Islet of Langerhans (tissue), 1 donor: ENCODE results near the gene ADCY2.
"Not testable (repeated sequence)": the region's sequence is repeated elsewhere in the genome, so short reads cannot be mapped to it uniquely, and the experiment has no call there.

Experiments
- FAIRE-seq: peaks from one replicate; lab custom pipeline; 2011; peaks lifted over from hg19 to GRCh38; lab: Jason Lieb, UNC

Gene ADCY2

DNA sequence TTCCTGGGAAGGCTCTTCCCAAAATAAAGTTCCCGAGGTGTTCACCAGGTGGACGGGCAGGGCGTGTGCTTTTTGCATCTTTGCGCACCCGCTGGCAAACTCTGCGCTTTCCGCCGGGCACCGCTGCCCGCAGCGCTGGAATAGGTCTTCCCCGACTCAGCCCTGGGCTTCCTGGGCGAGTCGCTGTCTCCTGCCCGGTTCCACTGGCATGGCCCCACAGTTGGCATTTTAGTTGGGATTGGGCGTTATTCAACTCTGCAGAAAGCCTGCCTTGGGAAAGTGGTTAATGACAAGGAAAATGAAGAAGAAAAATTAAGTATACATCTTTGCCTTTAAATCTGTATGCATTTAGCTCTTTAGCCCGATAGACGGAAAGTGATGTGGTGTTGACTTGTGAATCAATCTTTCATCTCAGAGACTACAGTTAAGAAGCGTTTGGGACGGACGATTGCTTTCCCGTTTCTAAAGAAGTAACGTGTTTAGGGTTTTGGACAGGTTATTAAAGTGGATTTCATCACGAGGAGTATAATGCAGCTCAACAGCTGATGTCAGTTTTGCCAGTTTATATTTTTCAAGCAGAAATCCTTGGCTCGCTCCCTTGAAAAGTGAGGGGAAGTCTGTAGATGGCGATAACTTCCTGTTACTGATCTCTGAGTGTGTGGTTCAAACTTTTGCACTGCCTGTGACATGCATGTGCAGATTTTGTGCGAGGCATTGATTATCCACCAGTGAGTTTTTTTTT, 946 bp downstream of the ADCY2 start:
- no peak for FAIRE-seq

DNA sequence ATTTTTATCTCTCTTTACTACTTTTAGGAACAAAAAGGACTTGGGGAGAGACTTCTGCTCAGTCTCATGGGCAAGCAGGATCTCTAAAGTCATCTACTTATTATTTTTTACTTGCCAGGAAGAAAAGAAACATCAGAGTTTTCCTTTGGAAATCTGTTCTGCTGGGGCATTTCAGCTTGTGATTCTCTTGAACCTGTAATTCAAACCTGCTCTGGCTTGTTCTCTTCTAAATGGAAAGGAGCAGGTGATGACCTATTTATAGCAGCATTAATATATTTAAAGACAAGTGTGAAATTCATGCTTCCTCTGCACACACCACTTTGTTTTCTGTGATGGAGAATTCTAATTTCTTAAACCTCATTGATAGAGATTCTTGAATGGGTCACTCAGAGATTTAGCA, 2.0 kb downstream of the ADCY2 start:
- FAIRE-seq = no peak

DNA sequence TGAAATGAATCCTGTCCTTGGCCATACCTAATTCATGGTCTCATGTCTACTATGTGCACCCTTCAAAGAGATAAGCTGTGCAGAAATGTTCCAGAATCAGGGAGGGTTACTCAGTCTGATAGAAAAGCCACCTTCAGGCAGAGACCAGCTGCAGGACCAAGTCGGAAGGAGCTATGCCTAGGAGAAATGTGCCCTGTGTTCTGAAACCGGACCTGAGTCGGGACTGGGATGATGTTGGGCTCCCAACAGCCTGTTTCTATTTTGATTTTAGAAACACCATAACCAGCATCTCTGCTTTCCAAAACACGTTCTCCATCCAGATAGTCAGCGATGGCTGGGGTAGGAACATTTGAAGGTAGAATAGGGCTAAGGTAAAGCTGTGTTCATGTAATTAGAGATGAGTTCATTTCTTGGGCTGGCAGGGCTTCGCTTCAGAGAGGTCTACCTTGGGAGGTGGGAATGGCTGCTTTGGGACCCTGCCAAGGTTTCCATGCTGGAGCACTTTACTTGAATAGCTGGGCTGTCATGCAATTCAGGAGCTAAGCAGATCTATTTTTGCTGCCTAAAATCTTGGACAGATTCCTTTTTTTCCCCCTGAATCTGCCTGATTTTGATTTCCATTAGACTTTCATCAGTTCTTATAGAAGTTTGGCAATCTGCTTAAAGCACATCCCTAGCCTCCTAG, 2.8 kb downstream of the ADCY2 start:
- FAIRE-seq = no peak

DNA sequence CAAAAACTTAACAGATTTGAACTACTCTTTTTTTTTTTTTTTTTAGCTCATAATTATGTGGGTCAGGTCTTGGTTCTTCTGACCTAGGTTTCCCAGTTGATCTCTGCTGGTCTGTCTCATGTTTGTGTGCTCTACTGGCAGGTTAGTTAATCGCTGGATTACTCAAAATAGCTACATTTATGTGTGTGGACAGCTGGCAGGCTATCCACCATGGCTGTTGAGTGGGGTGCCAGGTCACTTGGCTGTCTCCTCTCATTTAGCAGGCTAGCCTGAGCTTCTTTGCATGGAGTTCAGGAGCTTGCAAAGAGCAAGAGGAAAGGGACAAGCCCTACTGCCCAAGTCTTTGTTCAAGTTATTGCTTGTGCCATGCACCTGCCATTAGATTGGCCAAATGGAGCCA, 9.3 kb downstream of the ADCY2 start:
- no peak for FAIRE-seq

DNA sequence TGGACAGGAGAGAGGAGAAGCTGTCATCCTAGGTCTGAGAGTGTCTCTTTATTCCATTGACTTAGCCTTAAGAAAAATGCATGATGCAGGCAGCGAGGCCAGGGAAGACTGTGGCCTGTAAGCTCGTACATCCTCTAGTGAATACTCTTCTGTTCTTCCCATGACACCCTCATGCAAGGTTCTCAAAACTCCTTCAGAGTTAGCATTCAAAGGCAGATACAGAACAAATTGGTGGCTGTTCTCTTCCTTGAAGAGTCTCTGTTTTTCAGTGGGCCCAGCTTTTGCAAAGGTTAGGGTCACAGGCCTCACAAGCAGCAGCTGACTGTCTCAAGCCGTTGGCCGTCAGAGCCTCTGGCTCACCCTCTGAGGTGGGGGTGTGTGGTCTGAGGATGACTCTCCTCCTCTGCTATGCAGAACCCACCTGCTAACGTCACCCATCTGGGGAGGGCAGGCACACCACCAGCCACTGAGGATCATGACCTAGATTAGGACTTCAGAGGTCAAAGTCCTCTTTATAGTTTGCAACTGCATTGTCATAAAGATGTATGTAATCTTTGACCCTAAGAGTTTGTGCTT, 15.1 kb downstream of the ADCY2 start:
- no peak for FAIRE-seq

DNA sequence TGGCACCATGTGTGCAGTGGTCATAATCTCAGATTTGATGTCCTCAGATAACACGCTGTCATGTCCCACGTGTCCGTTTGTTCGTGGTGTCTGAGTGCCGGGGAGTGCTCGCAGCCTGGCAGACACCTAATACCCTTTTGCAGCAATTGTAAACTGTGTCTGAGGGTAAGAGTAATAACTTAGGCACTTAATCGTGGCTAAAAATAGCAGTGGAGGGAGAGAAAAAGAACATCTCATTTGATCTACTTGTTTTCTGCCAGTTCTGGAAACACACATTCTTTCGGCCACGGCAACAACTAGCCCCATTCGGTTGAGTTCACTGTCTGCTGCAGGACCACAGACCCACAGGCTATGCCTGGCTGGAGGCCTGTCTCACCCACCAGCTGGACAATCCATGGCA, 16.5 kb downstream of the ADCY2 start:
- FAIRE-seq = no peak

DNA sequence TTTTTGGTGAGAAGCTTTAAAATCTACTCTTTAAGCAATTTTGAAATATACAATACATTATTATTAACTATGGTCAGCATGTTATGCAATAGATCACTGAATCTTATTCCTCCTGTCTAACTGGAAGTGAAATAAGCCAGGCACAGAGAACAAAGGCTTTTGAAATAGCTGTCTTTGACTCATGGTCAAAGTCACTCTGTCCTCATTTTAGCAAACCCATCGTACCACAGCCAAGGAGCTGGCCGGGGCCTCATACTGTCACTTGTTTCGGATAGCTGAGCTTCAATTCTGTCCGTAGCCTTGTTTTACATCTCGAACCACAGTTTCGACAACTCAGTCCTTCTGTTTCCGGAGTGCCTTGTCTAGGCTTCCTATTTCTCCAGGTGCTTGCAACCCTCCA, 19.2 kb downstream of the ADCY2 start:
- no peak for FAIRE-seq

DNA sequence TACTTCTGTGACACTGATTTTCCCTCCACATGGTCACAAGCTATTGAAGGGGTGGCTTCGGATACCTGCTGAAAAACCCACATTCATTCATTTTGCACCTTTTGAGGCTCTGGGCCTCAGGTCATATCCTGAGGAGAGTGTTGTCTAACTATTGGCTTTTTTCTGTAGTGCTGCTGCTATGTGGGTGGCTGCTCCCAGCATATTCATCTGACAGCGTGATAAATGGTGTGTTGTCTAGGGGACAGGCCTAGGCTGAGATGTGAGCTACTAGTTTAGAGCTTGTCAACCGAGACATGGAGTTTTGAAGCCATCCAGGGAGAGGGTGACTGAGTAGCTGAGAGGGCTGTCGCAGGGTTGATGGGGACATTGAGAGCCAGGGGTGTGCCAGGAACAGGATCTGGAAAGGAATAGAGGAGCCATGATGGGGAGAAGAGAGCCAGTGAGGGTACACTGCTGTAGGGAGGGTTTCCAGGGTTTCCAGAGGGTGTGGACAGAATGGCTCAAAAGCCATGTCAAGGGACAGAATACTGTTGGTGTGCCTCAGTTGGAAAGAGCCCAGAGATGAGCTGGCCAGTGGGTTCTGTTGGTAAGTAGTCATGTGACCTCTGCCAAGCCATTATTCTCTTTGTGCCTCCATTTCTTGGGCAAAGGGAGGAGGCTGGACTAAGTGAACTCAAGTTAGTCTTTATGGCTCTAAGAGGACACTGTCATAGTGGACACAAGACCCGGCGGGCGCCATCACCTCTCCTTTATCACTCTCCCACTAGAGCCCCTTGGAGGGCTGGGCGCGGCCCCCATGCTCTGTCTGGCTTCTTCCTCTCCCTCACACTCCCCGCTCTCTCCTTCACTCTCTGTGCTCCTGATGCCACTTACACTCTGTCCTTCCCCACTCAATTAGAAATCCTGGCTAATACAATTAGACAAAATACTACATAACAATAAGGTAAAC, 19.9 kb downstream of the ADCY2 start:
- FAIRE-seq = no peak

DNA sequence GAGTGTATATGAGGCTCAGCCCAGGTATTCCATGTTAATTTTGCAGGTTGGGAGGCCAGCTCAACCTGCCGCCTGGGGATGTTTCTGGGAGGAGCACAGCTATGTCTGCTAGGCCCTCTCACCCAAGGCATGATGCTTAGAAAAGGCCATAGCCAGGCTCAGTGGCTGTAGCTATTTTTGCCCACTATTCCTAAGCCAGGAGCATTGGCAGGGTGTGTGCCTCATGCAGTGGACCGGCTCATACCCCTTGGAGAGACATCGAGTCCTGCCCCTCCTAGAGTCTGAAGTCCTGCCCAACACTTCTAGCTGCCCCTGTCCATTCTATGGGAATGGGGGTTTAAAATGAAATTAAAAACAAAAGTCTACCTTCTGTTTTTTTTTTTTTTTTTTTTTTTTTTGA, 22.3 kb downstream of the ADCY2 start:
- no peak for FAIRE-seq

DNA sequence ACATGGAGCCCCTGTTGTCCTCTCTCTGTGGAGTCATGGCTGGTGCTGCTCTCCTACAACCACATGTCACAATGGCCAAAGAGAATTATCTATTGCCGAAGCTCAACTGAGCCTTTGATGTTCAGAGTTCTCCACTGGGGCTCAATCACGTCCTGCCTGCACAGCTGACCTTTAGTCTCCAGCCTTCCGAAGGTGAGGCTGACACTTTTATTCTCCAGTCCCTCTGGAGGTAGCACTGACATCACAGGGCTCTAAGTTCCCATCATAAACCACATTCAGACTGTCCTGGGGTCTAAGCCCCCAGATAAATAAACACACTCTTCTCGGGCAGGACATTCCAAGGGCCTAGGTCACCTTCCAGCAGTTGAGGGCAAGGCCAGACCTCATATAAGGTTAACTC, 23.4 kb downstream of the ADCY2 start:
- no peak for FAIRE-seq

DNA sequence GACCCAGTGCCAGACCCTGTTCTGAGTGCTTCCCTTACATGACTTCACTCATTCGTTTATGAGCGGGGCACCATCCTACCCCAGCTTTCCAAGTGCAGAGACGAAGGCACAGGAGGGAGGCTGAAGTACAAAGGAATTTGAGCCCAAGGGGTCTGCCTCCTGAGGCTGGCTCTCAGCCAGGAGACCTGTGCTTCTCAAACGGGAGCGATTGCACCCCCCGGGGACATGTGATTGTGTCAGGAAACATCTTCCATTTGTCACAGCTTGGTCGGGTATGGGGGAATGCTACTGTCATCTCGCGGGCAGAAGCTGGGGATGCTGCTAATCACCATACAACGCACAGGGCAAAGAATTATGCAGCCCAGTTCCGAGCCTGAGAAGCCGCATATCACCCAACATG, 23.9 kb downstream of the ADCY2 start:
- FAIRE-seq = no peak

DNA sequence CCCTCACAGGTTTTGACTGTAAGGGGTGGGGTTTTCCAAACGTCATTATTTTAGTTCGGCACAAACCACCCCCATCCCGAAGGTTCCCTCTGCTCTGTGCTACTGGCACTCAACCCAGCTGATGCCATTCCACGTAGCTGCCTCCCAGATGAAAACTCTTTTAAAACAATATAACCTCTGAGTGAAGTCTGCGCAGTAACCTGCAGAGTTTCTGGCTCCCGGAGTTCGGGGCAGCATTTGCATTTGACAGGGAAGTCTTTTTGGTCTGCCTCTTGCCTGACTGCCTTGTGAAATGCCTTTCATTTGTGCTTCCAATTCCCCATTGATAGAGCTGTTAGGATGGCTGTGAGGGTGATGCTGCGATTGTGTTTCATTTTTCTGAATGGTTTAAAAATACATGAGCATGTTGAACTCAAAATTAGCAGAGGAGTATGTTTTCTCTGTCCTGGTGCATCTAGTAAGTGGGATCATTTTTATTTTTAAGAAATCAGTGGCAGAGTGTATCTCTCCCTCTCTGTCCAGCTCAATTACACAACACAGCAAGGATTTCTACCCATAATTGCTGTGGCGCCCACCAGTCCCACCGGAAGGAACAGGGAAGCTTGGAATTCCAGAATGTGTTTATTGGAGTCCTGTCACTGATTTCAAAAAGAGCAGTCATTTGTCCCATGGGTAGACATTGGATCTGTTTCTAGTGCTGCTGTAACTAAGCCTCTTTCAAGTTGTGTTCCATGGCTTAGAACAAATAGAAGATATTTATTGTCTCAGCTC, 24.8 kb downstream of the ADCY2 start:
- no peak for FAIRE-seq

DNA sequence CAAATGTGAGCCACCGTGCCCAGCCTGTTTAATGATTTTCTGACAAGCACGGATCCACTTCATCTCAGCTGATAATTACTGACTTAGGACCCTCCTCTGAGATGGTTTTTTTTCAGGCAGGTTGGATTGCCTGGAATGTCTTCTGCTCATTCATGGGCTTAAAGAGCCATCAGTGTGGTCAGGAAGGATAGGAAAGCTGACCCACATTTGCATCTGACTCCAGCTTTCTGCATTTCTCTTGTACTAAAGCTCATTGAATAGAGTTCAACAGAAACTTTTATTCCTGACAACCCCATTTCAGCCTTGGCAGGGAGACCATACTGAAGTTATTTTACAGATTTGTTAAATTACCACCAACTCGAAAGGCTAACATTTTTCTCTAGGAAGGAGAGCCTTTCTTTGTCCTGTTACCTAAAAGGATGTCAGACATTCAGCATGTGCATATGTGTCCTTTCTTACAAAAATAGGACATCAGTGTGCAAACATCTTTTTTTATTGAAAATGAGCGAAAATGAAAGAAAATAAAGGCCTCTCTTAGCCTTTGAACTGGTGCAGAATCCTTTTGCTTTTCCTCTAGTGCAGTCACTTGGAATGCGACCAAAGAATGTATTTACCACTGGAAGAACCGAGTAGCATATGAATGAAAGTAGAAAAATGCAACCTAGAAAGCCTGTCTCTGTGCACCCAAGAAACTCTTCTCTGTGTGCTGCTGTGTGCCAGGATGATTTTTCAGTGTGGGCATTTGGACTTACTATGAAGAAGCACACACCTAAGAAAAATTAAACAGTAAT, 26.6 kb downstream of the ADCY2 start:
- no peak for FAIRE-seq

DNA sequence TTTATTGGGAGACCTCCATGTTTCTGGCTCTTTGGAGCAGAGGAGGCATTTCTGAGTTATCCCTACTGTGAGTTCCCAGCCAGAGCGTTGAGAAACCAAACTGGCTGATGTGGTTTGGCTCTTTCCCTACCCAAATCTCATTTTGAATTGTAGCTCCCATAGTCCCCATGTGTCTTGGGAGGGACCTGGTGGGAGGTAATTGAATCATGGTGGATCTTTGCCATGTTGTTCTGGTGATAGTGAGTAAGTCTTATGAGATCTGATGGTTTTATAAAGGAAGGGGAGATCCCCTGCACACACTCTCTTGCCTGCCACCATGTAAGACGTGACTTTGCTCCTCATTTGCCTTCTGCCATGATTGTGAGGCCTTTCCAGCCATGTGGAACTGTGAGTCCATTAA, 27.3 kb downstream of the ADCY2 start:
- not testable (repeated sequence) for FAIRE-seq

DNA sequence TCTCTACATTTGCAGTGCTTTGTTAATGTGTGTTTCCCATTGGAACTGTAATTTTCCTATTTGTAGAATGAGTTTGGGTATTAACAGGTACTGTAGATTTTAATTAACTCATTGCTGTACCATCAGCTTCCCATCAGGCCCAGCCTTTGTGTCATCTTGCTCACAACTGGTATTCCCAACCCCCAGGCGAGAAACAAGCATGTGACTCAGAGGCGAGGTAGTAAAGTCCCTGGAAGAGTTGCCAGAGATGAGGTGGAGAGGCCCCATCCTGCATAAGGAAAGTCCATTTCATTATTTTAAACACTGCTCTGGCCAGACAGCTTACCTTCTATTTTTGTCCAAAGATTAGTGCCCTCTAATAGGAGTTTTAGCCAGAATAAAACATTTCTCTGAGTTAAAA, 29.9 kb downstream of the ADCY2 start:
- no peak for FAIRE-seq

DNA sequence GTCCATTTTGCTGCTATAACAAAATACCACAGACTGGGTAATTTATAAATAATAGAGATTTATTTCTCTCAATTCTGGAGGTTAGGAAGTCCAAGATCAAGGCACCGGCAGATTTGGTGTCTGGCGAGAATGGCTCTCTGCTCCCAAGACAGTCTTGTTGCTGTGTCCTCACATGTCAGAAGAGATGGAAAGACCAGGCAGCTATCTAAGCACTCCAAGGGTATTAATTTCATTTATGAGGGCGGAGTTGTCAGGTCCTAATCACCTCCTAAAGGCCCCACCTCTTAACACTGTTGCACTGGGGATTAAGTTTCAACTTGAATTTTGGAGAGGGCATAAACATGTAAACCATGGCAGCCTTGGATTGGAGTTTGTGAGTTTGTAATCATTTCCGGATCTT, 30.3 kb downstream of the ADCY2 start:
- FAIRE-seq = no peak

DNA sequence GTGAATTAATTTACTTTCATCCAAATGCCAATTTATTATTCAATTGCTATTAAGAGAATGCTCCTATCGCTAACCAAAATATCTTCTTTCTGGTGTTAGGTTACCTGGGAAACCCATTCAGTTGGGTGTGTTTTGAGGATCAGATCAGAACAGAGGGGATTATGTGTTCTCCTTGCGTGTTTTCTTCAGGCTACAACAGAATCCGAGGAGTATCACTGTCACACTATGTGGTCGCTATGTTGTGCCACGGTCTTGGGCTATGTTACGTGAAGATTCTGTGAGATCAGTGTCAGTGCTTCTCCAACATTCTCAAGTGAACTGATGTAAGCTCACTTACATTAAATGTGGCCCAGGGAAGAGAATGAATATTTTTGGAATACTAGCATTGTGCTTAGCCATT, 39.0 kb downstream of the ADCY2 start:
- FAIRE-seq = no peak

DNA sequence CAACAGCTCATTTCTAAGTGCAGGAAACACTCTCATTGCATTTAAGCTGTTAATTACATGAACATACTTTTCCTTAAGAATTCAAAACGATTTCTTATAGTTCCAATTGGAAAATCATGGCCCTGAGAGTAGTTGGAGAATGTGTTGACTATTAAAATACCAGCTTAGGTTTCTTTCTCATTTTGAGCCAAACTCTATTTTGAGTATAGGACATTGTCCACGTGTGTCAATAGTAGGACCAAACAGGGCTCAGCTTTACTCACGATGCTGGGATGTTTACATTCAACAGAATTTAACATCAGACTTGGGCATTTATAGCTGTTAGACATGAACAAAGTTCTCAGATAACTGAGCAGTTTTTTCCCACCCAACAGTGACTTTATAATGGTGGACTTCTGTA, 39.6 kb downstream of the ADCY2 start:
- FAIRE-seq = no peak

DNA sequence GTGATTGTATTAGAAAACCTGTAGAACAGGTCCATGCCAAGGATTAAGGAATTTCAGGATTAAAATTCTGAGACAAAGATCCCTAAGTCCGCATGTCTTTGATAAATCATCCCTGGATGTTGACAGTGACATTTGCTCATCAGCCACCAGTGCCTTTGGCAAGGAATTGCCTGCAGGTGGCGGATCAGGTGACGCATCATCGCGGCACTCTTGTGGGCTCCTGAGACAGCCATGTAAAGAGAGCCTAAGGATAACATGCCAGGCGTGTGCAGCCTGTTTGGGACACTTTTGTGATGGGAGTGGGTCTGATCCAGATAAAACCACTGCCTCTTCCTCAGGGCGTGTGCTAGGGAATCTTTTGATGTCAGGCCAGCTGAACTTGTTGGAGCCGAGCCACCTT, 40.6 kb downstream of the ADCY2 start:
- FAIRE-seq = no peak

DNA sequence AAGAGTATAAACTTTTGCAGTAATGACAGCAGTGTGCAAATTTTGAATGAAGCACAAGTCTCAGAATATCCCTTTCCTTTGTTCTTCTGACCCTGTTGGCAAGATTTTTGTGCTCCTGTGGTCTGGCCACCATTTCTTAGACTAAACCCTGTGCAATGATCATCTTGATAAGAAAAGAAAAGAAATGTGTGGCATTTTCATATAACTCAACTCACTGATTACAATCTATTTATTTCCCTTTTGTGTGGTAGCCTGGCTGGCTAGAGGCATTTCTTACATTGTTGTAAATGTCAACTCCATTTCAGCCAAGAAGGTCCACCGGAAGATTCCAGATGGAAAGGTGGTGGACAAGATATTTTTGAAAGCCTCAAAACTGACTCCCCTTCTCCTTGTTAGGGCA, 41.9 kb downstream of the ADCY2 start:
- no peak for FAIRE-seq

DNA sequence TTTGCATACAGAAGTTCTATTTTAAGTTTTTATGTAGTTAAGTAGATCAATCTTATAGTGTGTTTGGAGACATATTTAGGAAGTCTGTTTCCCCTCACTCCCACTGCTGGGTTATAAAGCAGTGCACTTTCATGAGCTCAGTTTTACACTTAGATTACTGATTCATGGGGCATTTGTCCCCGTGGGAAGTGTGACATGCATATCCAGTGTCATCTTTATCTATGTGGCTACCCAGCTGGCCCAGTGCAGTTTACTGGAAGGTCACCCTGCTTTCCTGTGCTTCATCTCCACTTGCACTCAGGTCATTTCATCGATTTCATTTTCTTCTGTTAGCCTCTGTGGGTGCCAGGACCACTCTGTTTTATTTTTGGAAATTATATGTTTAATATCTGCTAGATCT, 49.1 kb downstream of the ADCY2 start:
- no peak for FAIRE-seq
